Stimulated activated naive CD8-positive, alpha-beta T cell treated with anti-CD3 and anti-CD28 coated beads, Interleukin-15, Interleukin-2, amounts not matched to agents 100 ng/mL and 50 ng/mL, for 24 hours (primary cell): ENCODE data around the gene DACH2.

Source experiments
- H3K27ac Mint-ChIP-seq: one replicate; pipeline ENCODE4 v1.8.0; 2021; ENCODE audit warnings: mild to moderate bottlenecking, mixed read lengths
- H3K27me3 Mint-ChIP-seq: one replicate; pipeline ENCODE4 v1.8.0; 2021; ENCODE audit warnings: mixed read lengths
- H3K36me3 Mint-ChIP-seq: one replicate; pipeline ENCODE4 v1.8.0; 2021; ENCODE audit warnings: low read depth, mixed read lengths
- H3K4me1 Mint-ChIP-seq: one replicate; pipeline ENCODE4 v1.8.0; 2021; ENCODE audit warnings: low read depth, mixed read lengths
- H3K4me3 Mint-ChIP-seq: one replicate; pipeline ENCODE4 v1.8.0; 2021; ENCODE audit warnings: mild to moderate bottlenecking, mixed read lengths
- H3K9me3 Mint-ChIP-seq: one replicate; pipeline ENCODE4 v1.8.0; 2021; ENCODE audit warnings: mixed read lengths

The DACH2 gene

DNA sequence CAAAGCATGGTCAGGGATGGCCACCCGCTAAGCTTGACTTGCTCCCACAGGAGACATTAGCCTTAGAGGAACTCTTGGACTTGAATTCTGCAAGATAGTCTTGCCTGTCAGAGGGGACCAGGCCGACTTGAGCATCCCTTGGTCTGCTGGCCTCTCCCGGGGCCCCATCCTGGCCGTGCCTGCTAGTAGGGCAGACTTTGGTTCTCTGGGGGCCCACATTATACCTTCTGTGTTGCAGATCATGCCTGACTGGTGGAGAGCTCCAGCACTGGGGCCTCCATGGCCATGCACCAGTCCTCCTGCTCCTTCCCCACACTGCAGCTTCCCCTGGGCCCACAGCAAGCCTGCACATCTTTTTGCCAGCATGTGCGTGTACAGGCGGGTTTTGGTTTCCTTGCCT lies 46.5 kb downstream of the DACH2 start:
- Mint-ChIP-seq H3K27ac (no peak overlapping the region), H3K36me3 (no peaks in the 10 kb centered on the region), H3K9me3 (peaks cover 4% of the 10 kb centered on the region), H3K27me3 (no peaks in the 10 kb centered on the region), H3K4me3 (no peak overlapping the region), H3K4me1 (no peaks in the 10 kb centered on the region)

GRCh38 chrX:86195343-86195742 lies 47.1 kb downstream of the DACH2 start:
- H3K27me3 Mint-ChIP-seq: no peaks in the 10 kb centered on the region
- no peaks in the 10 kb centered on the region for H3K36me3 Mint-ChIP-seq
- H3K4me1 Mint-ChIP-seq: no peaks in the 10 kb centered on the region
- peaks cover 4% of the 10 kb centered on the region for H3K9me3 Mint-ChIP-seq
- no peak overlapping the region for H3K27ac Mint-ChIP-seq
- H3K4me3 Mint-ChIP-seq: no peak overlapping the region

- H3K27me3 Mint-ChIP-seq: no peaks in the 10 kb centered on the region
- peaks cover 4% of the 10 kb centered on the region for H3K9me3 Mint-ChIP-seq
- H3K4me3 Mint-ChIP-seq: no peak overlapping the region
- no peaks in the 10 kb centered on the region for H3K4me1 Mint-ChIP-seq
- H3K36me3 Mint-ChIP-seq: no peaks in the 10 kb centered on the region
- H3K27ac Mint-ChIP-seq: no peak overlapping the region
Observed at GRCh38 chrX:86197815-86198214, 49.6 kb downstream of the DACH2 start.

- H3K4me1 Mint-ChIP-seq: no peaks in the 10 kb centered on the region
- no peaks in the 10 kb centered on the region for H3K27me3 Mint-ChIP-seq
- no peaks in the 10 kb centered on the region for H3K36me3 Mint-ChIP-seq
- H3K4me3 Mint-ChIP-seq: no peak overlapping the region
- no peak overlapping the region for H3K27ac Mint-ChIP-seq
- H3K9me3 Mint-ChIP-seq: no peaks in the 10 kb centered on the region
Observed at GRCh38 chrX:86210772-86211171, 62.5 kb downstream of the DACH2 start.

DNA sequence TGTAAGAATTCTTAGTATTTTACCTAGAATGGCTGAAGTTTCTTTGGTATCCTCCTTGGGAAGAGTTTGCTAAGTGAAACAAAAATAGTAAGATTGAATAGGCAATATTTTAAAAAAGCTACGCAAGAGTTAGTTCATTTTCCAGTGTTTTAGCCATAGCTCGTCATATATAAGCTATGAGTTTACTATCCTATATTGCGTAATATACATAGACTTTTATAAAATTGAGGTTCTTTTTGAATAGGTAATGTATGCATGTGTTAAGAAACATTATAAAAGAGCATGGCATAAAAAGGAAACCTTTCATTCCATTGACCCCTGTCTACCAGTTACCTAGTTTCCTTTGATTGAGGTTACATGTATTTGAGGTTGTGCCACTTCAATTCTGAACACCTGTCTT lies 67.0 kb downstream of the DACH2 start:
- H3K36me3 Mint-ChIP-seq: no peaks in the 10 kb centered on the region
- no peaks in the 10 kb centered on the region for H3K4me1 Mint-ChIP-seq
- H3K27me3 Mint-ChIP-seq: no peaks in the 10 kb centered on the region
- no peak overlapping the region for H3K27ac Mint-ChIP-seq
- no peak overlapping the region for H3K4me3 Mint-ChIP-seq
- H3K9me3 Mint-ChIP-seq: no peaks in the 10 kb centered on the region

DNA sequence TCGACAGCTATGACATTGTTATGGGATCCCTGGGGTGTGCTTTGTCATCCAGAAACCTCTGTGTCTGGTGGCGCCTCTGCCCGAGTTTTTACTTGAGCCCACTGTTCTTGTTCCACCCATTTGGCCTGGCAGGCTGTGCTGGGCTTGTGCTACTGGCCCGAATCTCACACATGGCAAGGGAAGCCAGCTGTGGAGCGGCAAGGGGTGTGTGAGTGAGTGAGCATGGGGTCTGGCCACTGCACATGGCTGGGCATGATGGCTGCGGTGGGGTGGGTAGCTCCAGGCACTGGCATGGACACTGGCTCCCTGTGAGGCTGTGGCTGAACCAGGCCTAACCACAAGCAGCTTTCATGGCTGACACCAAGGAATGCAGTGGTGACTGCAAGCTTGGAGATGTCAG lies 89.2 kb downstream of the DACH2 start:
- H3K27ac Mint-ChIP-seq: no peak overlapping the region
- H3K4me1 Mint-ChIP-seq: no peaks in the 10 kb centered on the region
- H3K9me3 Mint-ChIP-seq: peaks cover 5% of the 10 kb centered on the region
- no peaks in the 10 kb centered on the region for H3K36me3 Mint-ChIP-seq
- H3K27me3 Mint-ChIP-seq: no peaks in the 10 kb centered on the region
- H3K4me3 Mint-ChIP-seq: no peak overlapping the region

DNA sequence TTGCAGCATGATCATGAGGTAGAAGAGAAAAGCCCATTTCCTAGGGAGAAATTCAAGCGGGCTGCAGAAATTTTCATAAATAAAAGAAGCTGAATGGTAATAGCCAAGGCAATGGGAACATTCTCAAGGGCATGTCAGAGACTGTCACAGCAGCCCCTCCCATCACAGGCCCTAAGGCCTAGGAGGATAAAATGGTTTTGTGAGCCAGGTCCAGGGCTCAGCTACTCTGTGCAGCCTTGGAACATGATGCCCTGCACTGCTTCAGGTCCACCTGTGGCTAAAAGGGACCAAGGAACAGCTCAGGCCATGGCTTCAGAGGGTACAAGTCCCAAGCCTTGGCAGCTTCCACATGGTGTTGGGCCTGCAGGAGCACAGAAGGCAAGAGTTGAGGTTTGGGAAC lies 93.3 kb downstream of the DACH2 start:
- Mint-ChIP-seq H3K4me3 (no peak overlapping the region), H3K27ac (no peak overlapping the region), H3K9me3 (peaks cover 9% of the 10 kb centered on the region), H3K36me3 (no peaks in the 10 kb centered on the region), H3K27me3 (no peaks in the 10 kb centered on the region), H3K4me1 (no peaks in the 10 kb centered on the region)

- no peaks in the 10 kb centered on the region for H3K4me1 Mint-ChIP-seq
- H3K27ac Mint-ChIP-seq: no peak overlapping the region
- no peaks in the 10 kb centered on the region for H3K27me3 Mint-ChIP-seq
- no peaks in the 10 kb centered on the region for H3K36me3 Mint-ChIP-seq
- H3K4me3 Mint-ChIP-seq: no peak overlapping the region
- no peaks in the 10 kb centered on the region for H3K9me3 Mint-ChIP-seq
Observed at GRCh38 chrX:86263526-86263925, 115.3 kb downstream of the DACH2 start.

- no peaks in the 10 kb centered on the region for H3K36me3 Mint-ChIP-seq
- no peaks in the 10 kb centered on the region for H3K4me1 Mint-ChIP-seq
Observed at GRCh38 chrX:86295293-86295692, 147.0 kb downstream of the DACH2 start.

GRCh38 chrX:86322913-86323312 lies 174.7 kb downstream of the DACH2 start:
- no peaks in the 10 kb centered on the region for H3K4me1 Mint-ChIP-seq
- H3K9me3 Mint-ChIP-seq: no peaks in the 10 kb centered on the region
- no peaks in the 10 kb centered on the region for H3K27me3 Mint-ChIP-seq
- H3K36me3 Mint-ChIP-seq: no peaks in the 10 kb centered on the region
- H3K27ac Mint-ChIP-seq: no peak overlapping the region
- H3K4me3 Mint-ChIP-seq: no peak overlapping the region

More at GRCh38 chrX:86295293-86295692, 147.0 kb downstream of the DACH2 start:
- Mint-ChIP-seq H3K27me3 (no peaks in the 10 kb centered on the region), H3K4me3 (no peak overlapping the region), H3K9me3 (no peaks in the 10 kb centered on the region), H3K27ac (no peak overlapping the region)

GRCh38 chrX:86329174-86329573 lies 180.9 kb downstream of the DACH2 start:
- no peaks in the 10 kb centered on the region for H3K36me3 Mint-ChIP-seq
- no peak overlapping the region for H3K4me3 Mint-ChIP-seq
- no peaks in the 10 kb centered on the region for H3K27me3 Mint-ChIP-seq
- no peaks in the 10 kb centered on the region for H3K4me1 Mint-ChIP-seq
- no peaks in the 10 kb centered on the region for H3K9me3 Mint-ChIP-seq
- no peak overlapping the region for H3K27ac Mint-ChIP-seq

GRCh38 chrX:86348669-86349068 lies 200.4 kb downstream of the DACH2 start:
- Mint-ChIP-seq H3K4me1 (no peaks in the 10 kb centered on the region), H3K4me3 (no peak overlapping the region), H3K27me3 (no peaks in the 10 kb centered on the region), H3K27ac (no peak overlapping the region), H3K36me3 (no peaks in the 10 kb centered on the region), H3K9me3 (no peaks in the 10 kb centered on the region)

GRCh38 chrX:86349115-86349514 lies 200.9 kb downstream of the DACH2 start:
- Mint-ChIP-seq H3K27me3 (no peaks in the 10 kb centered on the region), H3K4me3 (no peak overlapping the region), H3K36me3 (no peaks in the 10 kb centered on the region), H3K27ac (no peak overlapping the region), H3K4me1 (no peaks in the 10 kb centered on the region), H3K9me3 (no peaks in the 10 kb centered on the region)

- Mint-ChIP-seq H3K27me3 (no peaks in the 10 kb centered on the region), H3K4me1 (no peaks in the 10 kb centered on the region), H3K36me3 (no peaks in the 10 kb centered on the region), H3K27ac (no peak overlapping the region), H3K9me3 (no peaks in the 10 kb centered on the region), H3K4me3 (no peak overlapping the region)
Observed at GRCh38 chrX:86369847-86370630, 221.8 kb downstream of the DACH2 start.

GRCh38 chrX:86370927-86371326 lies 222.7 kb downstream of the DACH2 start:
- Mint-ChIP-seq H3K27me3 (no peaks in the 10 kb centered on the region), H3K4me1 (no peaks in the 10 kb centered on the region), H3K36me3 (no peaks in the 10 kb centered on the region), H3K27ac (no peak overlapping the region), H3K4me3 (no peak overlapping the region), H3K9me3 (no peaks in the 10 kb centered on the region)

GRCh38 chrX:86379209-86379608 lies 231.0 kb downstream of the DACH2 start:
- no peaks in the 10 kb centered on the region for H3K9me3 Mint-ChIP-seq
- no peaks in the 10 kb centered on the region for H3K27me3 Mint-ChIP-seq
- no peak overlapping the region for H3K4me3 Mint-ChIP-seq
- no peaks in the 10 kb centered on the region for H3K36me3 Mint-ChIP-seq
- no peak overlapping the region for H3K27ac Mint-ChIP-seq
- no peaks in the 10 kb centered on the region for H3K4me1 Mint-ChIP-seq
